Right hindlimb (tissue), 1 donor: Measurements from ENCODE around the gene ZNF215.
"Not testable (repeated sequence)": the region's sequence is repeated elsewhere in the genome, so short reads cannot be mapped to it uniquely, and the experiment has no call there.

Source experiments
- DNase-seq: peaks from one replicate; pipeline ENCODE4 v3.0.0-alpha.2; 2018

Gene ZNF215

DNA sequence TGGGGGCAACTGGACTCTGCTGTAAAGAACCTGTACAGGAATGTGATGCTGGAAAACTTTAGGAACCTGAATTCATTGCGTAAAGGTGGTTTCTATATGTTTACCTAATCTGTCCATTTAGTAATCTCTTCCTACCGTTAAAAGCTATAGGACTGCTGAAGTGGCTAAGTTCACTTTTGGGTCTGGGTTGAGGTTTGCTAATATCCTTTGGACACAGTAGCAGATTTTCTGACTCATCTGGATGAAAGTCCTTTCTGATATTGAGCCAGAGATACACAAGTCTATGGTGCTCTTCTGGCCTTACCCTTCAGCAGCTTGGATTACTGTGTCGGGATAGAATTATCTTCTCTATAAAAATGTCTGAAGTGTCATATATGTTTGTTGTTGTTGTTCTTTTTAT, 16.9 kb downstream of the ZNF215 start:
- no peak for DNase-seq

DNA sequence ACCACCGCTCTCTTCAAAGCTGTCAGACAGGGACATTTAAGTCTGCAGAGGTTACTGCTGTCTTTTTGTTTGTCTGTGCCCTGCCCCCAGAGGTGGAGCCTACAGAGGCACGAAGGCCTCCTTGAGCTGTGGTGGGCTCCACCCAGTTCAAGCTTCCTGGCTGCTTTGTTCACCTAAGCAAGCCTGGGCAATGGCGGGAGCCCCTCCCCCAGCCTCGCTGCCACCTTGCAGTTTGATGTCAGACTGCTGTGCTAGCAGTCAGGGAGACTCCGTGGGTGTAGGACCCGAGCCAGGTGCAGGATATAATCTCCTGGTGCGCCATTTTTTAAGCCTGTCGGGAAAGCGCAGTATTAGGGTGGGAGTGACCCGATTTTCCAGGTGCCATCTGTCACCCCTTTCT, 28.0 kb downstream of the ZNF215 start:
- DNase-seq = not testable (repeated sequence)

DNA sequence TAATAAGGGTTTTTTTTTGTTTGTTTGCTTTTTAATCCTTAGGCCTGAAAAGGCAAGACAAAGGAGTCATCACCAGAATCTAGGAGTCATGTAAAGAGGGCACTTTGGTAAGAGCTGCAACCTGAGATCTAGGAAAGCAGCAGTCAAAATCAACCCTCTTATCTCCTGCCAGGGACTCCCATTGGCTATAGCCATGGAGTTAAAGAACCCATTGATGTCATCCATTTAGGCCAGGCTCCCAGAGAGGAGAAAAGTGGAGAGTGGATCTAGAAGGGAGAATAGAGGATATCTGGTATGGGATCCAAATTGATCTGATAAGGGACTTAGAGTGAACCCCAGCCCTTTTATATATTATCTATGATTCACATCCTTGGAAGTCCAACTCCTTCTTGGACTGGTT, 35.9 kb downstream of the ZNF215 start:
- DNase-seq = no peak

DNA sequence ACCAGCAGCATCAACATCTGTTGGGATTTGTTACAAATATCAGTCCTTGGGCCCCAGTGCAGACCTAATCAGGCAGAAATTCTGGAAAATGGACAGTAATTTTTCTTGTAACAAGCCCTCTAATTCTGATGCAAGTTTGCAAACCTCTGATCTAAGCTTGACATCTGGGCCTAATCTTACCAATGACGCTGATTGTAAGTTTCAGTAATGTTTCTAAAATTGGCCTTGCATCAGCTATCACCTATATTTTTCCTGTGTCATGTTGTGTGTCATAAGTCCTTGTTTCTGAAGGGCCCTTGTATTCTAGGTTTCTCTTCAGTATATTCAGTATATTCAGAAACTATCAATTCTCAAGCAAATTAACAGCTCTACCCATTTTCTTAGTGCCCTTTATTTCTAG, 36.4 kb downstream of the ZNF215 start:
- no peak for DNase-seq

DNA sequence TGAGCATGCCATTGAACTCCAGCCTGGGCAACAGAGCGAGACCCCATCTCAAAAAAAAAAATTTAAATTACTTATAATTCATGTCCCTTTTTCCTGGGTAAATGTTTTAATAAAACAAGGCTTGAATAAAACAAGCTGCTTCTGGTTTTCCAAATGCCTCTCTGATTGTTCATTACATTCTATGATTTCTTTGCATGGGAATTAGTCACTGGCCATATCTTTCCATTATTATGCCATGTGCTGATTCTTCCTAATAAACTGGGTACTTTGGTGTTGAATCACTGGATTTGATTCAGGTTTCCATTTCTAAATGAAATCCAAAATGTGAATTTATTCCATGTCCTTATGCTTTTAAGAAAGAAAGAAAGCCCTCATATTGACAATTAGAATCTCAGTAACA, 42.6 kb downstream of the ZNF215 start:
- DNase-seq = no peak

DNA sequence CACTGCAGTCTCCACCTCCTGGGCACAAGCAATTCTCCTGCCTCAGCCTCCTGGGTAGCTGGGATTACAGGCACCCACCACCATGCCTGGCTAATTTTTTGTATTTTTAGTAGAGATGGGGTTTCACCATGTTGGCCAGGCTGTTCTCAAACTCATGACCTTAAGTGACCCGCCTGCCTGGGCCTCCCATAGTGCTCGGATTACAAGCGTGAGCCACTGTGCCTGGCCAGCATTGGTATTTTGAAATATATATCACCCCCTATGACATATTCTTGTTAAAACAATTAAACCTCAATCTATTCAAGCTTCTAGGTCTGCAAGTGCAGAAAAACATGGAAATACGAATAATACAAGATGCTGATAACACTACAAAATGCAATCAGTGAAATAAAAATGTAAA, 43.6 kb downstream of the ZNF215 start:
- not testable (repeated sequence) for DNase-seq

DNA sequence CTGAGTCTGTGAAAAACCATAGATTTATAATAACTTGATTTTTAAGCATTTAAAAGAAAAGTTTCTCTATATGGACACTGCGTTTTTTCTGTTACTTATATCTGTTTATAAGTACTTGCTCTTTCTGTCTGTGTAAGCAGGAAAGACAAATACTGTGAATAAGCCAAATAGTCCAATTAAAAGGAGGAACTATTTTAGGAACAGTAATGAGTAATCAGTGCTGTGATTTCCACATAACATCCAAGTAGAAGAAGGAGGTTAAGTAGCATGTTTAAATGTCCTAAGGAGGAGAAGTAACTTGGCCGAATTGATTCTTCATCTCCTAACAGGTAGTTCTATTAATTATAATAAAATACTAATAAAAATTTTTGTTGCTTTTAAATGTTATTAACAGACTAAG, 53.1 kb downstream of the ZNF215 start:
- DNase-seq = no peak

DNA sequence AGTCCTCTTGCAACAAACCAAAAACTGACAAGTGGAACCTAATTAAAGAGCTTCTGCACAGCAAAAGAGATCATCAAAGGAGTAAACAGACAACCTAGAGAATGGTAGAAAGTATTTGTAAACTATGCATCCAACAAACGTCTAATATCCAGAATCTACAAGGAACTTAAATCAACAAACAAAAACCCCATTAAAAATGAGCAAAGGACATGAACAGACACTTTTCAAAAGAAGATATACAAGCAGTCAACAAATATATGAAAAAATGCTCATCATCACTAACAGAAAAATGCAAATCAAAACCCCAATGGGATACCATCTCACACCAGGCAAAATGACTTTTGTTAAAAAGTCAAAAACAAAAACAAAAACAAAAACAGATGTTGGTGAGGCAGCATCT, 60.3 kb downstream of the ZNF215 start:
- DNase-seq = no peak

DNA sequence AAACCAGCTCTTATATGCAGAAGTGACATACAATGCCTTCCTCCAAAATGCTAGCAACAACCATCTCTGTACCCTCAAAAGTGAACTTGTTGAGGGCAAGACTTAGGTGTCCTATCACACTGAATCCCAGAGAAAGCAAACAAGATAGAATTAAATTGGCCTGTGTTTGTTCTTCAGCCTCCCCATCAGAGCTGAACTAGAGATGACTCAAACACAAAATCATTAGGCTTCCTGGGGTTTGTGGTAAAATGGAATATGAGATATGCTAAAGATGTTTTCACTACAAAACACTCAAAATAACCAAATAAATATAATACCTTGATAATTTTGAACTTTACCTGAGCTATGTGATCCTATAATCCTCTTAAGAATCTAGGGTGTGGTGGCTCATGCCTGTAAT, 62.3 kb downstream of the ZNF215 start:
- DNase-seq = no peak

DNA sequence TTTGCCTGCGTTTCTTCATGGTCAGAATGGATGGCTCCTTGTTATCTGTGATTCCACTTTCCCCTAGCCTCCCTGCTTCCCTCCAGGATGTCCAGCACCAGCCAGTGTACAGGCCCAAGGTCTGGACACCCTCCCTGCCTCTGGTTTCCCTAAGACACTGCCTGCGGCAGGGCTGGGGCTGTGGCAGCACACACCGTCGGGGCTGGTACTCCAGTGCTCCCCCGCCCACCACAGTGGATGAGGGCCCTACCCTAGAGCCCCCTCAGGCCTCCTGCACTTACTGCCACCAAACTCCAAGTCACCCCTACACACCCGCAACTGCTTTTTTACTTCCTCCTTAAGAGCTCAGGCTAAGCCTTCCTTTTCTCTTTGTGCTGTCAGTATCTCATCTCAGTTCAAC, 65.0 kb downstream of the ZNF215 start:
- no peak for DNase-seq

DNA sequence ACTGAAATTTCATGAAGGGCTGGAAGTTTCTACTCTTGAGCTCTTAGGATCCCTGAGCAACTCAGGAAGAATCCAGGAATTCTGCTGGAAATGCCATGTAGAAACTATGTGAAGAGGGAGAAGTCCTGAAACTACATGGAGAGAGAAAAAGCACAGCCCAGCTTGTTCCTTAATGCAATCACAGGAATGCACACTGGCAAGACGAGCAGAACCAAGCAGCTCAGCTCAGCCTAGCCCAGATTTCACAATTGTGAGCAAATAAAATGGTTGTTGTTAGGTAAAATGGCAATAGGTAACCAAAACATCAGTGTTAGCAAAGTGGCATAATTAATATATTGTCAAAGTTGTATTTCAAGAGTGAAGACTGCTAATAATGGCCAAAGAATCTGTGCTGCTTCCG, 65.8 kb downstream of the ZNF215 start:
- DNase-seq = no peak

DNA sequence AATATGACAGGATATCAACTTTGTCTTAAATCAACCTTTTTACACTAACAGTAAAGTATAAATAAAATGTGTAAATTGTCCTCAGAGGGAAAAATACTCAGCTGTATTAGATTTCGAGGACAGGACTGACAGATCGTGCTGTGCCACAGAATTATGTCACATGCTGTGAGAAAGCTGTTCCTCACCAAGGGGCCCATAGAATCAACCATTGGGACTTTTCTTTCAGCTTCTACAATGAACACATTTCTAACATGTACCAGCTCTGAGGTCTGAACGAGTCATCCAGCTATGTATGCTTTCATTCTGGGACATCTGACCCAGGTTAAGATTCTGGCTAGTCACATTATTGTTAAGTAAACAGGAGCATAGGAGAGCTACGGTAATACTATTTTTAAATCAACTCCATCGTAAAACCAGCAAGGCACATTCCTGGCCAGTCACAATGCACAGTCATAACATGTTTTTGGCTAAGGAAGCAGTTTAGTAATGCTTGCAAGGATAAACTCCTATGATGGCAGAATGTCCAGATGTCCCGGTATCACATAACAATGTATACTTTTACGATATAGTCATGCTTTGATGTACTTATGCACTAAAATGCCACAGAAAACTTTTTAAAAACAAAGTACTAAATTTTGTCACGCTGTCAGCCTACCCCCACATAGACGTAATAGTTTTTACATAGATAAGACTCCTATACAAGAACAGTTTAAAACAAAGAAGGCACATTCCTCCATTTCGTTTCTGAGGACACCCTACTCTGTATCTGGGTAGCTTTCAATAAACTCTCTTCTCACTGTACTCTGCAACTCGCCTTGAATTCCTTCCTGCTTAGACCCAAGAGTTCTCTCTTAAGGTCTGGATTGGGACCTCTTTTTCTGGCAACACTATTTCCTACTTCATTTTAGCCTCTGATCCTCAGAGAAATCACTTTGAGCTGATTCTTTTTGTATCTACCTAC, 66.5 kb downstream of the ZNF215 start:
- DNase-seq = no peak

DNA sequence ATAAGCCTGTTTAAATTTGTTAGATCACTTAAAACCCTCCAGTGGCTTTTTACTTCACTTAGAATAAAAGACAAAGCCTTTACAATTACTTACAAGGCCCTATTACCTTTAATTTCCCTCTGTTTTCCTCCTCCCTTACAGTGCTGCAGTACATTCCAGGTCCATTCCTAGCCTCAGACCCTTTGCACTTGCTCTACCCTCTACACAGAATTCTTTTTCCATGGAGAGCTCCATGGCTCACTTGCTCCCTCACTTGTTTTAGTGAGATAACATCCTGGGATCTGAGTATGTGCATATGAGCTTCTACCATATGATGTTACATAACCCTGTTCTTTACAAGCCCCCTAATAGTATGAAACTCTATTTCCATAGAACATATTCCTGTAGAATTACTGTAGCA, 69.5 kb downstream of the ZNF215 start:
- no peak for DNase-seq

DNA sequence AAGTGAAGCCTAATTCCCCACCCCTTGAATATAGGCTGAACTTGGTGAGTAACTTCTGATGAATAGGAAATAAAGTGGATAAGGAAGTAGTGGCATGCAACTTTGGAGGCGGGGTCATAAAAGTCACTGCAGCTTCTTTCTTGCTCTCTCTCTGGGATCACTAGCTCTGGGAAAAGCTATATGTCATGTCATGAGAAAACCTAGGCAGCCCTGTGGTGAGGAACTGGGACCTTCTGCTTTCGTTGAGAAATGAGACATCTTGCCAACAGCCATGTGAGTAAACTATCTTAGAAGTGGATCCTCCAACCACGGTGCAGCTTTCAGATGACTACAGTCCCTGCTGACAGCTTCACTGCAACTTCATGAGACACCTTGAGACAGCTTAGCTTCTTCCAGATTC, 78.3 kb downstream of the ZNF215 start:
- DNase-seq = no peak
